Stimulated activated CD4-positive, alpha-beta T cell treated with anti-CD3 and anti-CD28 coated beads, Interleukin-2, amount 100 ng/mL, for 48 hours (primary cell): ENCODE results near the gene METTL17.
"Not testable (repeated sequence)": the region's sequence is repeated elsewhere in the genome, so short reads cannot be mapped to it uniquely, and the experiment has no call there.

Experiments used
- DNase-seq, 2 donors: peaks; one replicate each; pipeline ENCODE4 v3.0.0-alpha.2; 2020

METTL17 gene

DNA sequence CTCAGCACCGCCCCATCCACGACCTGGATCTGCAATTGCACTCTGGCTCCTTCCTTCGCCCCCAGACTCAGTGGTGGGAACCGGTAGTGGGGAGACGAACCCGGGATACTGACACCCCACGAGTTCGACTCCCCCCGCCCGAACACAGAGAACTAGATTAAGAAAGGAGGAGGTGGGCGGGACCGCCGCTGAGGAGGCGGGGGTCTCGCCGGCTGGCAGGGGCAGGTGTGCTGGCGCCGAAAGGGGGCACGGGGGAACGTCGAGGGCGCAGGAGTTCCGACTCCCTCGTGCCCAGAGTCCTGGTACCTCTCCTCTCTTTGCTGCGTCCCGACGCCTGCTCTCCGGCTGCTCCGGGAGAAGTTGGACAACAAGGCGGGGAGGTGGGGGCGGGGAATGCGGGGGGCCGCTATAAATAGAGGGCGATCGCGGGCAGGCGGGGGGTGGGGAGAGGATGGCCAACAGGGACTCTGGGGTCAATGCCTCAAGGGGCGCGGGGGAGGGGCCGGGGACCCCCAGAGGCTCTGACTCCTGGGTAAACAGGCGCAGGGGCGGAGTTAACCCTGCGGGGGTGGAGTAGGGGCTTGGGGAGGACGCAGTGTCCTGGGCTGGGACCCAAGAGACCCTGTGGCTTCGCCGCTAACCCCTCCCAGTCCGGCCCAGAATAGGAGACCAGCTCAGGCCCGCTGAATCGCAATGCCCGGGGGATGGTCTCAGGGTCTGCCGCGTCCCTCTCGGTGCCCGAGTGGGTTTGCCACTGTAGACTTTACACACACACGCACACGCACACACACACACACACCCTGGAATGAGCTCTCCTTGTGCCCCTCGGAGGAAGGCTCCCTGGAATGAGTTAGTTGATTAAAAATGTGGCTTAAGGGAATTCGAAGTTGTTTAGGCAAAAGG lies 35.8 kb downstream of the METTL17 start:
- DNase-seq = no peak

DNA sequence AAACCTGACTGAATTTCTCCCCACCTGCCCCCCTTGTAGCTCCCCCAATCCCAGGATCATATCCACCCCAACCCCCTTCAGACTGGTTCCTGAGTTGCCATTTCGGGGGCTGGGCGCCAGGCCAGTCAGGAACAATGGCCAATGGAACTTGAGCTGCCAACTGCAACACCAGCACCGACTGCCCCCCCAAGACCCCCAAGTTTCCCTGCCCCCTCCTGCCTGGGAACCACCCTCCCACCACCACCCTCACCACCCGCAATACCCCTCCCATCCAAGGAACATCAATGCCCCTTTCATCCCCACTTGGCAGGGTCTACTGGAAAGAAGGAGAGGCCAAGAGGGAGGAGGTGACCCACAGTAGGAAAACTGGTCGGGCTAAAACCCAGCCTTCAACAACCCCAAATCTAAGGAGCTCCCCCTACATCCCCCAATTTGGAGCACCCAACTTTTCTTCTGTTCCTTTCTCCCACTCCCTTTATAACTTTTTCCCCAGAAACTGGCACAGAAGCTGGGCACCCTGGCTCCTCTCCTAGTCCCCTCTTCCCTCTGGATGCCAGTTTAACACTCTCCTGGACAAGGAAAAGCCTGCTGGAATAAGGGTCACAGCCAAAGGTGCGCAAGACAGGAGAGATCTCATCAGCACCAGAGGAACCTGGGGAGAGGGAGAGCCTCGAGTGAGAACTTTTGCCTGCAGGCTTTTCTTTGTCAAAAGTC lies 36.7 kb downstream of the METTL17 start:
- no peak for DNase-seq

DNA sequence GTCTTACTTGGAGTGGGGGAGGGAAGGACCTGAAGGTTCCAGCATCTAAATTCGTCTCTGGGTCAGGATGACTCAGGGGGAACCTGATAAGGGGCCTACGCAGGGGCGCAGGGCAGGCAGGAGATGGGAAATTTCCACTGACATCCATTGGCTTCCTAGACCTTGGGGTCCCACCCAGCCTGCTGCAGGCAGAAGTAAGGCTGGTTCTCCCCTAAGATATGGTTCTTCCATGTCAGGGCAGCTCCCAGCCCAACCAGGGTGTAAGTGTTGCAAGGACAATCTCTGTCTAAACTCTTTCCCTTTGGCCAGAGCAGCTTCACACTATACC lies 37.2 kb downstream of the METTL17 start:
- DNase-seq = no peak

DNA sequence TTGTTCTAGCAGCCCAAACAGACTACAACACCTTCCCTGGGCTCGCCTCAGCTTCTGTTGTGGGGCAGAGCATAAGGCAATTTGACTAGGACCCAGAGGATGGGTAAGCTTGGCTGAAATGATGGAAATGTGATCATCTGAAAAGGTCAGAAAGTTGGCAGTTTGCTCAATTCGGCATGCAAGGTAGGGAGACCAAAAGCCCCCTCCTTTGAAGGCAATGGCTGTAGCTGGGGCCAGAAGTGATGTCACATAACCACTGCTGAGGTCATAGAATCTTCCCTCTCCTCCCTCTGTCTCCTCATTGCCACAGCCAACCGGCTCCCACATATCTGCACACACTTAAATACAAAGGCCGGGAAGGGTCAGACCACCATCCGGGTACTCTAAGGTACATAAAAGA lies 40.1 kb downstream of the METTL17 start, which contains the start of gene TPPP2:
TPPP2 (plus strand) TSS at position 301 of the 400 bp plus-strand sequence. CDS start 365 bp downstream, outside the sequence.
- no peak for DNase-seq

DNA sequence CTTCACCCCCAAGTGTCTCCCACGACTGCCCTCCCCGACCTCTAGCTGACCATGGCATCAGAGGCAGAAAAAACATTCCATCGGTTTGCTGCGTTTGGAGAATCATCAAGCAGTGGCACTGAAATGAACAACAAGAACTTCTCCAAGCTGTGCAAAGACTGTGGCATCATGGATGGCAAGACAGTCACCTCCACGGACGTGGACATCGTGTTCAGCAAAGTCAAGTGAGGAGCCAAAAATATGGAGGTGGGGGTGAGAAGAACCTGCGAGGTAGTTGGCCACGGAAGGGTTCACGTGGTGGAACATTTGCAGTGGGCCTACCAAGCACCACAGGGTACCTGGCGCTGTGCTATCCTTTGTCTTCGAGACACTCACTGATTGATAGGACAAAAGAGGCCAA lies 40.8 kb downstream of the METTL17 start:
- DNase-seq = no peak

DNA sequence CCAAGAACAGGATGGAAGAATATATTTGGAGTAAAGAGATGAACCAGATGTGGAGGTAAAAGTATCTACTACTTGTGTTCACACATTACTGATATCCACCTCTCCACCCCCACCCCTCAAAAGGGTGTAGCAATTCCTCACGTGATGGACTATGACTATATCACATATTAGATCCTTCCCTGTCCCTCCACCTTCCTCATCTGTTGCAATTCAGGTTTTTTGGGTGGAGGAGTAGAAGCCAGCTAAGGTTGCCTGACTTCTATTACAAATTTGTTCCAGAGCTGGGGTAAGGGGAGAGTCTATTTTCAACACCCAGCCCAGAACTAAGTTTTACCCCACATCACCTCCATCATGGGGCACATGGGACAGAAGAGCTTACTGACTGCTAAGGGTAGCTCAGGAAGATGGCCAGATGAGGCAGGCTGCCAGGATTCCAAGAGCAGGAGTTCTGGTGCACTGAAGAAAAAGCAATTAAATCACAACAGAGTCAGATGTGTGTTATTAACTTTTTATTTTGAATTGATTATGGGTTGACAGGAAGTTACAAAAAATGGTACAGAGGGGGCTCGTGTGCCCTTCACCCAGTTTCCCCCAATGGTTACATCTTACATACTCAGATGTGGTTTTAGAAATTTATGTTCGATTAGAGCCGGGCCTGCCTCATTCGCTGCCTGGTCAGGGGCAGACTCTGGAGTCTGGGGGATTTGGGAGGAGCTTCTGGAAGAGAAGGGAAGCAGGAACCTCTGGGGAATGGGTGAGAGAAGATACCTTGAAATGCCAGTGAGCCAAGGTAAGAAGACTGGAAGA lies 42.7 kb downstream of the METTL17 start:
- no peak for DNase-seq

DNA sequence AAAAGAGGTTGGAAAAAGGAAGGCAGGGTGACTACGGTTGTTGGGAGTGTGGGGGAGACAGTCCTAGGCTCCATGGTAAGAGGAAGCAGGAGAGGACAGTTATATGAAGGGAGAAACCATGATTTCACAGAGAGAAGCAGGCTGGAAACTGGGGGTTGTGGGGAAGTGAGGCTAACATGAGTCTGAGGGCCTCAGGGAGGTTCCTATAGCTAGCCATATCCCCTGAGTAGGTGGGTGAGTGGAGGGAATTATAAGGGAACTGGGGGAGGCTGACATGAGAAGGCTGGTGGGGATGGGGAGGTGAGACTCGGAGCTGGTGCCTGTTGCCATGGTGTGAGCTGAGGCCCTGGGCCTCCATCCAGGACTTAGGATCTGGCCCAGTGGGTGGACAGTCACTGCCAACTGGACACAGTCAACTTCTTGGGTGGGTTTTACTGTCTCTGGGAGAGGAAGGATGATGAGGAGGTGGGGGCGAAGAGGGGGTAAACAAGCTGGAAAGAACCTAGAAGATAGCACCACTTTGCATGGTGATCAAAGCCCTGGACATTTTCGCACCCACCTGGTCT lies 43.4 kb downstream of the METTL17 start:
- no peak for DNase-seq

DNA sequence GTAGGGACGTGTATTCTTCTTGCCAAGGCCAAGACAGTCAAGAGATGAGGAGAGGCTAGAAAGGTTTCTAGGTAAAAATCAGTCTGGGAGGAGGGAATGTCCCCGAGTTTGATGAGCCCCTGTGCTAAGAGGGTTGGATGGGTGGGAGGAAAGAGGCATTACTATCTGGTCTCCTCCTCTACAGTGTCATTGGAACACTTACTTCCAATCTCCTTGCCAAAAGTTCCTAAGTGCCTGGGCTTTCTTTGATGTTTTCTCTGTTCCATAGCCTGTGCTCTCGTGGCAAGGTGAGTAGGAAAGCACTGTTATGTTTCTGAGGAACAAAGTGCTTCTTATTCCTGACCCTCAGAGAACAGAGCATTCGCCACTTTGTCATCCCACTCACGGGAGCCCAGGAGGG lies 44.9 kb downstream of the METTL17 start, which contains the start of gene RNASE13:
RNASE13 (minus strand) TSS at position 101 of the 400 bp plus-strand sequence. CDS start 519 bp downstream, outside the sequence.
- DNase-seq = no peak

DNA sequence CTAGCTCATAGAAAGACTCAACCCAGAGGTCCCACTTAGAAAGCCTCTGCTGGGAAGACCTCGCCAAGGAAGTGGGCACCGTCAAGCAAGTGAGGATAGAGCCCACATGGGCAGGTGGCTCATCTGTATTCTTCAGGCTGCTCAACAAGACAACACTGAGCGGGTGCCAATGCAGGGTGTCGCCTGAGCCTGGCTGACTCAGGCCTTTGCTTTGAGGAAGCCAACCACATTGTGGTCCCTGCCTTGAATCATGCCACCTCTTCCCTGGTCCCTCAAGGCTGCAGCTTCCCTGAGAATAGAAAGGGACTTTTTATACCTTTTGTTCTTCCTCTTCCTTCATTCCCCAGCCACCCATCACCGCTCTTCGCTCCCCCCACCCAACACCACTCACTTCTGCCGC lies 47.0 kb downstream of the METTL17 start:
- no peak for DNase-seq

DNA sequence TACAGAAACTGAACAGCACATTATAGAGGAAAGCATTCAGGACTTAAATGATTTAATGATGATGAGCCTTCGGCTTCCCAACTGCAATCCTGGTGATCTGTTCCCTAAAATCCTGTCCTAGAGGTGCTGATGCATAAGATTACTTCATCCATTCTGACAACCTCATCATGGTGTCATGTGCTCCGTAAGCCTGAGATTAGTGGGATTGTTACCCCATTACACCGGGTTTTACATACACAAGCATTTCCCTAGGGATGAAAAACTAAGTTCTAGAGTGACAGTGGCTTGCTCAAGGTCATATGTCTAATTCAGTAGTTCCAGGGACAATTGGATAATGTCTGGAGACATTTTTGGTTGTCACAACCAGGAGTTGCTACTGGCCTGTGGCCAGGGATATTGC lies 47.4 kb downstream of the METTL17 start:
- DNase-seq = no peak

DNA sequence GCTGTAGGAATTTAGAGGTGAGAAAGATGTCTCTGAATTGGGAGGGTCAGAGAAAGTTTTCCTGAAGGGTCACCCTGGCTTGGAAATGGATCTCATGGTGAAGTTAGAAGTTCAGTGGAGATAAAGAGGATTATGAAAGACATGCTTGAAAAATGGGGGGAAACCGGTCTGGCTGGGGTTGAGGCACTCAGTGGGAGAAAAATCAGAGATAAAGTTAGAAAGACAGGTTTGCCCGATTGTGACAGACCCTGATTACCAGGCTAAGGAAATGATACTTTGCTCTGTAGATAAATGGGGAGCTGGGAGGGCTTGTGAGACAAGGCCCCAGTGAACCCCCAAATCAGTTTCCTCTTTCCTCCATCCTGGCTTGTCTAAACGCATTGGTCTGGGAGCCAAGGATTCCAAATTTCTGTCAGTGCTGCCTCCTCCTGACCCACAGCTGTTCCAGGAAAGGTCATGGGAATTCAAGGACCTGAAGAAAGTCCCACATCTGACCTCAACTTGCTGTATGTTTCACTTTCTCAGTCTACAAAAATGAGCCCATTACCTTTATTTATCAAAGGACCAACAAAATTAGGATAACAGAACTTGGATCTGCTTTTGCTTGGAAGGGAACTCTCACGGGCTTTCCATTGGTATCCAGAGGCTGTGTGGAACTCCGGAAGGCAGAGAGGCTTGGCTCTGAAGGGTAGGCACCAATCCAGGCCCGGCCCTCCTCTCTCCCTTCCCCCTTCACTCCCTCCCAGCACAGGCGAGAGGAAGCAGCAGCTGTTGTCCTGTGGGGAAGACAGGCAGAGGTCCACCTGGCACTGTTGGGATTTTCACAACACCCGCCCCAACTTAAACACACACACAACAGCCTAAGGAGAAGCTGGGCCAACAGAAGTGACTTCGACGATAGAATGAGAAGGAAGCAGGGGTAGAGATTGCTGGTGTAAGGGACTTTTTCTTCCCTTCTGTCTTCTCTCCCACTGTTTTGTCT lies 49.0 kb downstream of the METTL17 start:
- DNase-seq = no peak

DNA sequence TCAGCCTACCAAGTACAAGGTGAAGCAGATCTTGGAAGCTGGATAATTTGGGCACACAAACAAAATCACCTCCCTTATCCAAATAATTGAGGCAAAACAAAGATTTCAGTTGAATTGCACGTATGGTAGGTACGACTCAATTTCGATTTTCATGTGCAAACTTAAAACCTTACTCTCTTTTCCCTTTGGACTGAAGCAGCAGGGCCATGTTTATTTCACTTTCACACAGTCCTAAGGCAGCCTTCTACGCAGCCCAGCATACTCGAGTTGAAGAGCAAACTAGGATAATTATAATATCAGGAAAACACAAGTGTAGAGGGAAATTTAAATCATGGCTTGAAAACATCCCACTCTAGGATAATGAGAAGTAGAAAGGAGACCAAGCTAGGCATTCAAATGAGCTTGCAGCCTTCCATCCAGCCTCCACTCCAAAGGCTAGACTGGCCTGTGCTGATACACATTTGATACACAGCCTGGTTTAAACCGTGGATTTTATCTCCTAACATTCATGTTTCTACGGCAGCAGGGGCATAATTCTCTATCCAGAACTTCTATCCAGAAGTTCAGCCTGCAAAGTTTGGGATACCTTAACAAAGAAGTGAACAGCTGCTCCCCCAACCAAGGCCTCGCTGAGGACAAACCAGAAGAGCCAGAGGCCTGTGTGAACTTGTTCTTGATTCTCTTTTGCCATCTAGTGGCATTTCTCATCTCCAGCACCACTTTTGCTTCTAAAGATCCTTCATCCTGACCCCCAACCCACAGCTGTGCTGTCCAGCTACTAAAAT lies 50.0 kb downstream of the METTL17 start:
- DNase-seq = no peak

DNA sequence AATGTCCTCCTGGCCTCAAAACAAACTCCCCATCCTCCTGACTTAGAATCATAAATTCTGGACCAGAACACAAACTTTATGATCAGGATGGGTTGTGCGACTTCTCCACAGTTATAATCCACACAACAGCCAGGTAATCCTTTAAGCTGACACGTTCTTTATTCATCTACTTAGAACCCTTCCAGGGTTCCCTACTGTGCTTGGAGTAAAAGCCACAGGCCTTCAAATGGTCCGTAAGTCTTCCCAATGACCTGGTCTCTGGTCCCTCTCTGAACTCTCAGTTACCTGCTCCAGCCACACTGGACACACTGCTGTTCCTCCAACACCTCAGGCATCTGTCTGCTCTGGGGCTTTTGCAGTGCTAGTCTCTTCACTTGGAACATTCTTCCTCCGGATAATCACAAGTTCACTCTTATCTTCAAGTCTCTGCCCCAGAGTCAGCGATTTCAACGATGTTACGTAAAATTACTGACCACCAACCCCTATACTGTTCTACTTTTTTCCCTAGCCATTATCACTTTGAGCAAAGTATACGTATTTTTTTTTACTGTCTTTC lies 50.7 kb downstream of the METTL17 start:
- DNase-seq = no peak

DNA sequence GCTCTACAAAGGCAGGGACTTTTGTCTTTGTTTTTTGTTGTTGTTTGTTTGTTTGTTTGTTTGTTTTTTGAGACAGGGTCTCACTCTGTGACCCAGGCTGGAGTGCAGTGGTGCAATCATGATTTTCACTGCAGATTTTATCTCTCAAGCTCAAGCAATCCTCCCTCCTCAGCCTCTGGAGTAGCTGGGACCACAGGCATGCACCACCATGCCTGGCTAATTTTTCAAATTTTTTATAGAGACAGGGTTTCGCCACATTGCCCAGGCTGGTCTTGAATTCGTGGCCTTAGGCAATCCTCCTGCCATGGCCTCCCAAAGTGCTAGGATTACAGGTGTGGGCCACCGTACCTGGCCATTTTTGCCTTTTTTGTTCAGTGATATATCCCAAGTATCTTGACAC lies 51.2 kb downstream of the METTL17 start:
- not testable (repeated sequence) for DNase-seq

DNA sequence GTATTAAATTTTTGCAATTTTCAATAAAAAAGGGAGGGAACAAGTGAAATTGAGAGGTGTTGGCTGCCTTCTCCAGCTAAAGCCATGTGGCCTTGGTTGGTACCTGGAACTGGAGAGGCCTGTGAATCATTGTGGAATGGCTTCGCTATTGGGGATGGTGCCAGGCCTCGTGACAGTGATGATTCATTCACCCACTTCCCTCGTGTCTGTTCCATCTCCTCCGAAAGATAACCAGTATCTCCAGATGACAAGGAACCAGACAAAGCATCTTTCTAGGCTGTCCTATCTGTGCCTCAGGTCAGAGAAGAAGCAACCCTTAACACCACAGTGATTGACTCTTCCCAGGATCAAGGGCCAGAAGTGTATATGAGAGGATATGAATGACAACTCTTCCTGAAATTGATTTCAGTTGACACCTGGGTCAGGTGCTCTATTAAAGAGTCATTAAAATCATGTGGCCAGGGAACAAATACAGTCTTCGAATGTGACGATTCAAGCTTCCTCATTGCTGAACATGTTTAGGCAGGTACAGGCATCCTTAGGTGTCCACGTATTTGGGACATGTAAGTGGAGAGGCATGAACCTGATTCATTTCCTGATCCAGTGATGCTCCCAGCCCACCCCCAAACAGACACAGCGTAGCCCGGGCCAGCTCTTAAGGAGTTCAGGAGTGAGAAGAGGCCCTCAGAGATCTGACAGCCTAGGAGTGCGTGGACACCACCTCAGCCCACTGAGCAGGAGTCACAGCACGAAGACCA lies 52.1 kb downstream of the METTL17 start, which contains the start of gene RNASE7:
RNASE7 (plus strand) TSS at position 687 of the 758 bp plus-strand sequence. CDS start 631 bp downstream, outside the sequence.
- DNase-seq = no peak

DNA sequence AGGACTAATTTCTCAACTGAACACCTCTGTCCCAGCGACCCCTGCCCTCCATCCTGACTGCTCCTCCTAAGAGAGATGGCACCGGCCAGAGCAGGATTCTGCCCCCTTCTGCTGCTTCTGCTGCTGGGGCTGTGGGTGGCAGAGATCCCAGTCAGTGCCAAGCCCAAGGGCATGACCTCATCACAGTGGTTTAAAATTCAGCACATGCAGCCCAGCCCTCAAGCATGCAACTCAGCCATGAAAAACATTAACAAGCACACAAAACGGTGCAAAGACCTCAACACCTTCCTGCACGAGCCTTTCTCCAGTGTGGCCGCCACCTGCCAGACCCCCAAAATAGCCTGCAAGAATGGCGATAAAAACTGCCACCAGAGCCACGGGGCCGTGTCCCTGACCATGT lies 53.1 kb downstream of the METTL17 start:
- DNase-seq = no peak

DNA sequence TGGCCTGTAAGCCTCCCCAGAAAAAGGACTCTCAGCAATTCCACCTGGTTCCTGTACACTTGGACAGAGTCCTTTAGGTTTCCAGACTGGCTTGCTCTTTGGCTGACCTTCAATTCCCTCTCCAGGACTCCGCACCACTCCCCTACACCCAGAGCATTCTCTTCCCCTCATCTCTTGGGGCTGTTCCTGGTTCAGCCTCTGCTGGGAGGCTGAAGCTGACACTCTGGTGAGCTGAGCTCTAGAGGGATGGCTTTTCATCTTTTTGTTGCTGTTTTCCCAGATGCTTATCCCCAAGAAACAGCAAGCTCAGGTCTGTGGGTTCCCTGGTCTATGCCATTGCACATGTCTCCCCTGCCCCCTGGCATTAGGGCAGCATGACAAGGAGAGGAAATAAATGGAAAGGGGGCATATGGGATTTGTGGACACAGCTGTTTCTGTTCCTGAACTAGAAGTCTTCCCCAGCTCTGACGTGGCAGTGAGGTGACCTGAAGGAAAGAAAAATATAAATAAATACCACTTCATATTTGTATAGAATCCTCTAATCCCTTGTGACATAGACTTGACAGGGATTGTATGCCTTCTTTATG lies 53.7 kb downstream of the METTL17 start:
- no peak for DNase-seq

DNA sequence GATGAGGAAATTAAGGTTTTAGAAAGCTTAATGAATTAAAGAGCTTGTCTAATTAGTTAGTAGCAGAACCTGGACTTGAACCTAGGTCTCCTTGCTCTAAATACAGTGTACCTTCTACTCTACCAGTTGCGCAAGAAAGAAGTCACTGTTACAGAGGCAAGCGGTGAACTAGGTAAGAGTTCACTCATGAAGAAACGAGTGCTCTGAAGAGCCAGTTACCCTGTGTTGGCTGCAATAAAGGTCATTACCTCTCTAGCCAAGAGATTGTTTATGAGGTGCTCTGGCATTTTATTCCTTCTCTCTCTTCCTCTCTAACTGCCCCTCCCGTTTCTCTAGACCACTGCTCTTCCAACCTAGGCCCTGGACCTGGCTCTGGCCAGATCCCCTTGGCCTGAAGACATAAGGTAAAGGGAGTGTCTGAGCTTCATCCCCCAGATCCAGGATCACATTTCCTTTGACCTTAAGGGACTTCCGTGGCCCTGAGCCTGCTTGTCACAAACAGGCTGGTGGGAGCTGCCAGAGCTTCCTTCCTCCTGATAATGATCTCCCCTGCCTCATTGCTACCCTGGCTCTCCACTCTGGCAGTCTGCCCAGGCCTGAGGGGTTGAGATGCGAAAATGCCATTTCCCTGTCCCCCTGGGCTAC lies 54.3 kb downstream of the METTL17 start:
- DNase-seq = no peak
